Endothelial cell of umbilical vein (primary cell): Measurements from ENCODE around the gene ABHD14A. TPM values are rescaled to one million over a fixed set of nuclear protein-coding genes. Genes with fewer than 3 reads are reported as not detected.

ENCODE experiments used
- BruUV-seq: library from RNA; stranded (reverse); fragments of 400-500 nt; replicated peaks from 2 replicates; lab custom pipeline; 2021; lab: Mats Ljungman, UMichigan
- CTCF ChIA-PET: fragments of 300-600, 350-600 bp; sonication (Branson Sonifier 250); formaldehyde crosslinking; loops from one replicate; lab custom pipeline; 2021; ENCODE audit warnings: antibody characterized with exemption, inconsistent platforms; lab: Charles Lee
- POLR2A ChIA-PET: fragments of 300-600, 350-600 bp; sonication (Branson Sonifier 250); formaldehyde crosslinking; loops from one replicate; lab custom pipeline; 2021; ENCODE audit warnings: antibody characterized with exemption, inconsistent platforms; lab: Charles Lee
- DNase-seq: peaks from one replicate; pipeline ENCODE4 v3.0.0-alpha.2; 2011; ENCODE audit warnings: low read depth, low spot score
- FAIRE-seq: peaks from 2 replicates; lab custom pipeline; 2011; peaks lifted over from hg19 to GRCh38; lab: Jason Lieb, UNC
- H2AFZ ChIP-seq: 2 replicates; pipeline ENCODE4 v1.6.0; 2012; ENCODE audit warnings: low read depth, low read length, control low read depth, inconsistent platforms
- H3K27ac ChIP-seq: 2 replicates; pipeline ENCODE4 v1.5.1; 2011; ENCODE audit warnings: low read depth, mild to moderate bottlenecking, control low read depth, low read length, moderate library complexity; ENCODE audit not compliant: insufficient read depth
- H3K27me3 ChIP-seq, 2 experiments: 2 replicates each; pipeline versions ENCODE4 v1.6.0 to v1.6.1; 2011; ENCODE audit warnings: low read length in 2 of 2, mixed read lengths in 1 of 2; ENCODE audit not compliant: control insufficient read depth in 2 of 2, insufficient read depth in 2 of 2
- H3K36me3 ChIP-seq, 2 experiments: 2 replicates in 1 of 2; 3 replicates in 1 of 2; pipeline ENCODE4 v1.5.1; 2011; ENCODE audit warnings: low read length in 2 of 2, mild to moderate bottlenecking in 1 of 2, moderate library complexity in 1 of 2; ENCODE audit not compliant: control insufficient read depth in 2 of 2, insufficient read depth in 2 of 2; ENCODE audit errors: extremely low read depth in 1 of 2
- H3K4me1 ChIP-seq: 3 replicates; pipeline ENCODE4 v1.5.1; 2011; ENCODE audit warnings: mild to moderate bottlenecking, low read length; ENCODE audit not compliant: control insufficient read depth, insufficient read depth; ENCODE audit errors: extremely low read depth
- H3K4me2 ChIP-seq: 2 replicates; pipeline ENCODE4 v1.6.1; 2011; ENCODE audit warnings: low read length, control low read depth, mixed read lengths; ENCODE audit not compliant: insufficient read depth
- H3K4me3 ChIP-seq, 3 experiments: fragments of 200-600 bp in 1 of 3; sonication (generic), shearing (Covaris generic) in 1 of 3; replicated peaks in 1 of 3; 2 replicates each; pipeline ENCODE4 v1.5.1; 2011 to 2016; ENCODE audit warnings: control low read depth in 3 of 3, low read length in 3 of 3, mild to moderate bottlenecking in 2 of 3, inconsistent platforms in 1 of 3, low read depth in 1 of 3, moderate library complexity in 1 of 3; ENCODE audit not compliant: insufficient read depth in 1 of 3
- H3K79me2 ChIP-seq: 2 replicates; pipeline ENCODE4 v1.6.0; 2012; ENCODE audit warnings: low read length, inconsistent platforms; ENCODE audit not compliant: control insufficient read depth, insufficient read depth
- H3K9ac ChIP-seq: replicated peaks from 2 replicates; pipeline ENCODE3; 2011; ENCODE audit warnings: low read length, control low read depth; ENCODE audit not compliant: insufficient read depth; ENCODE audit errors: extremely low read depth
- H3K9me1 ChIP-seq: replicated peaks from 3 replicates; pipeline ENCODE4 v1.6.0; 2011; ENCODE audit warnings: mild to moderate bottlenecking, low read length; ENCODE audit not compliant: control insufficient read depth, insufficient read depth; ENCODE audit errors: extremely low read depth
- H3K9me3 ChIP-seq: replicated peaks from 2 replicates; pipeline ENCODE4 v1.5.1; 2012; ENCODE audit warnings: low read length, inconsistent platforms; ENCODE audit not compliant: control insufficient read depth, insufficient read depth
- H4K20me1 ChIP-seq: replicated peaks from 2 replicates; pipeline ENCODE3; 2011; ENCODE audit warnings: mild to moderate bottlenecking, low read length; ENCODE audit not compliant: control insufficient read depth, insufficient read depth; ENCODE audit errors: extremely low read depth
- CTCF ChIP-seq, 2 donors: IDR thresholded peaks; 1 replicate in 1 of 2; 2 replicates in 1 of 2; pipeline ENCODE4 v1.5.1; 2011; ENCODE audit warnings: low read length in 2 of 2, mild to moderate bottlenecking in 2 of 2, moderate library complexity in 2 of 2, control low read depth in 1 of 2, inconsistent platforms in 1 of 2, low read depth in 1 of 2; ENCODE audit not compliant: insufficient read depth in 1 of 2; ENCODE audit errors: extremely low read depth in 1 of 2
- EZH2 ChIP-seq: IDR thresholded peaks from 2 replicates; pipeline ENCODE4 v1.6.1; 2012; ENCODE audit warnings: borderline replicate concordance, low read depth, mild to moderate bottlenecking, moderate library complexity, low read length, inconsistent platforms; ENCODE audit not compliant: severe bottlenecking
- FOS ChIP-seq: IDR thresholded peaks from 2 replicates; pipeline ENCODE4 v1.6.1; 2011; ENCODE audit warnings: mild to moderate bottlenecking, low read length, moderate library complexity, borderline replicate concordance; ENCODE audit not compliant: insufficient read depth
- GATA2 ChIP-seq: IDR thresholded peaks from 2 replicates; pipeline ENCODE4 v1.7.0; 2011; ENCODE audit warnings: low read depth, mild to moderate bottlenecking, moderate library complexity, mixed read lengths, low read length; ENCODE audit not compliant: insufficient read length, insufficient read depth
- JUN ChIP-seq: IDR thresholded peaks from 2 replicates; pipeline ENCODE4 v1.6.1; 2011; ENCODE audit warnings: borderline replicate concordance, low read depth; ENCODE audit not compliant: insufficient read length, insufficient read depth
- MAX ChIP-seq: IDR thresholded peaks from 2 replicates; pipeline ENCODE4 v1.6.1; 2011; ENCODE audit not compliant: insufficient read depth, insufficient read length
- MYC ChIP-seq: IDR thresholded peaks from one replicate; pipeline ENCODE4 v1.6.1; 2011; ENCODE audit warnings: mild to moderate bottlenecking, low read depth, low read length
- POLR2A ChIP-seq: IDR thresholded peaks from 2 replicates; pipeline ENCODE4 v1.6.1; 2012; ENCODE audit warnings: low read depth, mild to moderate bottlenecking, control low read depth, low read length
- POLR2AphosphoS5 ChIP-seq: IDR thresholded peaks from 2 replicates; pipeline ENCODE4 v1.6.1; 2012; ENCODE audit warnings: low read depth, mild to moderate bottlenecking, control low read depth, low read length, moderate library complexity; ENCODE audit not compliant: insufficient read depth
- dilution Hi-C: fragments of 300-500 bp; cut with MboI; formaldehyde crosslinking; loops from one replicate; pipeline ENCODE4 v1.15.0; 2019; ENCODE audit warnings: low sequenced_read_pairs; ENCODE audit not compliant: extremely low pct_ligation_motif_present
- intact Hi-C: fragments of 100-400 bp; cut with micrococcal nuclease; formaldehyde crosslinking; loops from one replicate; pipeline ENCODE4 v1.10.0; 2022
- polyA plus RNA-seq, 4 experiments: library from polyadenylated mRNA; depleted of rRNA in 3 of 4; stranded (reverse) in 3 of 4; unstranded in 1 of 4; fragments of >200 nt; gene quantifications; 2 replicates each; pipeline versions ENCODE4 v1.2.1 to v1.2.3, GENCODE V29; 2011 to 2012; ENCODE audit warnings: missing spikeins in 1 of 4
- total RNA-seq: library from RNA; stranded (reverse); gene quantifications from 2 replicates; pipeline ENCODE4 v1.2.3, GENCODE V29; 2021

The ABHD14A gene
- total and polyA plus RNA-seq, 2 donors (not counting 3 experiments of a cell fraction or from before 2014, with no cell fraction given): 6.6 to 23.7 TPM

GRCh38 chr3:52020796-52021195 lies 45.9 kb downstream of the ABHD14A start:
- BruUV-seq: no TSS peak
- ChIA-PET CTCF (interaction anchor here (1.1 to 1.4 kb wide), 4 partner anchors 8 to 35 kb away, joined by 3 to 5 read pairs (median 4); partner anchors contain the start of gene DUSP7), POLR2A (no interaction called here)
- intact Hi-C loops (no loop called here), dilution Hi-C loops (no loop called here)
- FAIRE-seq: no peak
- Histone ChIP-seq H3K27ac (no peak overlapping the region), H3K9ac (no peak overlapping the region), H3K79me2 (no peaks in the 10 kb centered on the region), H3K4me2 (no peak overlapping the region), H3K4me1 (peaks cover 3% of the 10 kb centered on the region), H3K27me3 (no peaks in the 10 kb centered on the region), H3K36me3 (no peaks in the 10 kb centered on the region), H3K4me3 (no peak overlapping the region), H3K9me3 (no peaks in the 10 kb centered on the region), H4K20me1 (no peaks in the 10 kb centered on the region), H2AFZ (peak overlapping the region; percentile 63), H3K9me1 (no peaks in the 10 kb centered on the region)
- no peak for DNase-seq
- TF ChIP-seq CTCF (IDR thresholded peaks at IDR 0.05; ENCODE audit: extremely low read depth in 1 of 2, insufficient read depth in 1 of 2, low read depth in 1 of 2, low read length in 2 of 2) (no peak), POLR2AphosphoS5 (no peak), GATA2 (no peak), MYC (no peak), EZH2 (no peak), MAX (no peak), POLR2A (no peak), JUN (no peak), FOS (no peak)
